Stomach smooth muscle (tissue), 2 donors: ENCODE results near the gene LBH.
A peak's percentile ranks its signal among the peaks of the same experiment; 100 is the strongest.

Source experiments
- H3K27ac ChIP-seq: one replicate; pipeline ENCODE4 v1.7.0; 2013; ENCODE audit warnings: mild to moderate bottlenecking, low read length, inconsistent platforms
- H3K27me3 ChIP-seq, 2 donors: one replicate each; pipeline ENCODE4 v1.7.0; 2013; ENCODE audit warnings: low read length in 2 of 2; ENCODE audit not compliant: insufficient read depth in 2 of 2, control insufficient read depth in 1 of 2
- H3K36me3 ChIP-seq, 2 donors: one replicate each; pipeline ENCODE4 v1.7.0; 2013; ENCODE audit warnings: low read length in 2 of 2; ENCODE audit not compliant: control insufficient read depth in 2 of 2, insufficient read depth in 2 of 2
- H3K4me1 ChIP-seq: one replicate; pipeline ENCODE4 v1.7.0; 2013; ENCODE audit warnings: low read length; ENCODE audit not compliant: control insufficient read depth, insufficient read depth
- H3K4me3 ChIP-seq, 2 donors: one replicate each; pipeline ENCODE4 v1.7.0; 2013; ENCODE audit warnings: low read length in 2 of 2
- H3K9ac ChIP-seq, 2 donors: one replicate each; pipeline ENCODE4 v1.7.0; 2013; ENCODE audit warnings: low read length in 2 of 2, mild to moderate bottlenecking in 1 of 2
- H3K9me3 ChIP-seq, 2 donors: one replicate each; pipeline ENCODE4 v1.7.0; 2013; ENCODE audit warnings: low read length in 2 of 2; ENCODE audit not compliant: control insufficient read depth in 2 of 2
- donor health status: healthy.
- donor health status: Pancreatic carcinoma.

The LBH gene

DNA sequence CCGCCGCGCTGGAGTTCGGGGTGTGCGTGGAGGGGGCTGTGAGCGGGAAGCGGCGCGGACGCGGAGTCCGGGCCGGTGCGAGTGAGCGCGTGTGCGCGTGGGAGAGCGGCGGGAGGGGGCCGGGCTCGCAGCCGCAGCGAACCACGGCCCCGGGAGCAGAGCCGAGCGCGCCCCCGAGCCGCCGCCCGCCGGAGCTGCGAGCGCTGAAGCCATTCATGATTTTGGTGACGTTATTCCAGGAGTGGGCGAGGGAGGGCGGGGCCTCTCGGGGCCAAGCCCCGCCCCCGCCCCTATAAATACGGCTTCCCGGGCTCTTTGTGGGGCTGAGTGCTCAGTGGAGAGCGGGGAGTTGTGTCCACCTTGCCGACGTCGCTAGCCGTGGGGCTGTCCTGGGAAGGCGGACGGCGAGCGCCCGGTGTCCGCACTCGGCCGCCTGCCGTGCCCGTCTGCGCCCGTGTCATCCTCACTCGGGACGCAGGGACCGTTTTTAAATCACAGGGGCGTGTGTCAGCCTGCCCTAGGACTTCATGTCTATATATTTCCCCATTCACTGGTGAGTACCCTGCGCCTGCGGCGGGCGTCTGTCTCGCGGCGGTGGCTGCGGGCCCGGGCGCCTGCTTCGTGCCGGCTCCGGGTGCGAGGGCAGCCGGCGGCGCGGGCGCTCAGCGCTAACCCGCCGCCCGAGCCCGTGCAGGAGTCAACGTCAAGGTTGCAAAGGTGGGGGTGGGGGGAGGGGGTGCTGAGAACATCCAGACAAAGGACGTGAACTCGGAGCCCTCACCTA is at the start of gene LBH:
TSS of gene LBH (plus strand) at position 323 of the 784 bp plus-strand sequence. CDS start at position 528, 205 bp downstream.
- Histone ChIP-seq H3K4me3 (peak within 1 kb of the TSS; percentile 76 to 86), H3K4me1 (peaks cover 41% of the 10 kb centered on the region), H3K27me3 (no peaks in the 10 kb centered on the region), H3K9ac (peak within 1 kb of the TSS; percentile 80 to 81), H3K27ac (peak within 1 kb of the TSS; percentile 77), H3K9me3 (no peaks in the 10 kb centered on the region), H3K36me3 (peaks cover 0 to 11% of the 10 kb centered on the region in 2 donors)

DNA sequence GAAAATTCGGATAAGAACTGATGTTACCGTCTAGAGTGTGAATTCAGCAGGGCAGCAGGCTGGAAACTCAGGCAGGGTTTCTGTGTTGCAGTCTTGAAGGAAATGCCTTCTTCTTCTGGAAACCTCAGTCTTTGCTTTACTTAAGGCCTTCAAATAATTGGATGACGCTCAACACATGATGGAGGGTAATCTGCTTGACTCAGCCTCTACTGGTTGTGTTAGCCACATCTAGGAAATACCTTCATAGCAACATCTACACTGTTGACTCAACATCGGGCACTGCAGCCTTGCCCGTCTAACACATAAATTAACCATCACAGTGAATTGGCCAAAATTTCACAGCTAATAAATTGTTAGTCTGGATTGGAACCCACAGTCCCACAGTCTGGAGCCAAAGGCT is 47.3 kb upstream of the LBH start:
- Histone ChIP-seq H3K4me3 (no peak overlapping the region), H3K9me3 (no peaks in the 10 kb centered on the region), H3K36me3 (no peaks in the 10 kb centered on the region), H3K27ac (no peak overlapping the region), H3K27me3 (peaks cover 0 to 2% of the 10 kb centered on the region in 2 donors), H3K9ac (no peak overlapping the region), H3K4me1 (peaks cover 3% of the 10 kb centered on the region)

DNA sequence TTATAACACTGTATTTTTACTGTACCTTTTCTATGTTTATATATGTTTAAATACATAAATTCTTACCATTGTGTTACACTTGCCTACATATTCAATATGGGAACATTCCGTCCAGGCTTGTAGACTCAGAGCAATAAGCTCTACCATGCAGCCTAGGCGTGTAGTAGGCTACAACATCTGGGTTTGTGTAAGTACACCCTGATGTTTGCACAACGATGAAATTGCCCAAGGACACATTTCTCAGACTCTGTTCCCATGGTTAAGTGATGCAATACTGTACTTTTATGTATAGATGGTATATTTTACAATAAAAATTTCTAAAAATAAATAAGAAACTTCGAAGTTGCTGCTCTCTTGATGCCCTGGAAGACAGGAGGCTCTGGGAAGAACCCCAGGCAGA is 46.2 kb upstream of the LBH start:
- no peaks in the 10 kb centered on the region for H3K4me1 ChIP-seq
- H3K27ac ChIP-seq, result no peak overlapping the region
- no peaks in the 10 kb centered on the region for H3K27me3 ChIP-seq
- no peak overlapping the region for H3K9ac ChIP-seq
- H3K4me3 ChIP-seq, result no peak overlapping the region
- no peaks in the 10 kb centered on the region for H3K36me3 ChIP-seq
- no peaks in the 10 kb centered on the region for H3K9me3 ChIP-seq

DNA sequence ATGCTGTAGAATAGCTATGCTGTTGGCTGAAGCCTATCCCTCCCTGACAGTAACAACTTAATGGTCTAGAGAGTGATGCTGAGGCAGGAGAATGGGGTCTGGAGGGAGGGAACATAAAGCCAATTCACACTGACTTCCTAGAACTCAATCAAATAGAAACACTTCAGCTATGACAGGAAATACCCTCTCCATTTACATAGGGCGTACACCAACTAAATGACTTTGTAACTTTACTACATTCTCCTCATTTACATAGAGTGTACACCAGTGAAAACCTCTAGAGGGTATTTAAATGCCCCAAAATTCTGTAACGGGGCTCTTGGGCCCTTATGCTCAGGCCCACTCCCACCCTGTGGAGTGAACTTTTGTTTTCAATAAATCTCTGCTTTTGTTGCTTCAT is 43.0 kb upstream of the LBH start:
- no peaks in the 10 kb centered on the region for H3K4me1 ChIP-seq

DNA sequence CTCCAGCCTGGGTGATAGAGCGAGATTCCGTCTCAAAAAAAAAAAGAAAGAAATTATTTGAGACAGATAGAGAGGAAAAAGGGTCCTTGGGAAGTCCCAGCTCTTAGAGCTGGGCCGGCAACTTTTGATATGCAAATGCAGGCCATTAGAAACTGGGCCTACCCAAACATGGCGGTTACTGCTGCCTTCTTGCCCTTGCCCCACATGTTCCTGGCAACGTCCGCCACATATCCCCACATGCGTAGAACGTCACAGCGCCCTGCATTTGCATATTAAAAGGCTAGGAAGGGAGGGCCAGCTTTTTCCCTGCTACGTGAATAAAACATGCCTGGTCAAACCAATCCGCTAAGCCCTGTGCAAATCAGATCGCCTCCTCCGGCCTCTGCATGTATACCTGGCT is 40.7 kb upstream of the LBH start:
- no peaks in the 10 kb centered on the region for H3K9me3 ChIP-seq
- no peaks in the 10 kb centered on the region for H3K4me1 ChIP-seq
- H3K27ac ChIP-seq, result no peak overlapping the region
- H3K9ac ChIP-seq, result no peak overlapping the region
- H3K4me3 ChIP-seq, result no peak overlapping the region
- H3K36me3 ChIP-seq, result no peaks in the 10 kb centered on the region
- no peaks in the 10 kb centered on the region for H3K27me3 ChIP-seq

More for the DNA sequence above, 43.0 kb upstream of the LBH start:
- no peak overlapping the region for H3K27ac ChIP-seq
- H3K4me3 ChIP-seq, result no peak overlapping the region
- no peaks in the 10 kb centered on the region for H3K36me3 ChIP-seq
- H3K9ac ChIP-seq, result no peak overlapping the region
- no peaks in the 10 kb centered on the region for H3K27me3 ChIP-seq
- no peaks in the 10 kb centered on the region for H3K9me3 ChIP-seq

DNA sequence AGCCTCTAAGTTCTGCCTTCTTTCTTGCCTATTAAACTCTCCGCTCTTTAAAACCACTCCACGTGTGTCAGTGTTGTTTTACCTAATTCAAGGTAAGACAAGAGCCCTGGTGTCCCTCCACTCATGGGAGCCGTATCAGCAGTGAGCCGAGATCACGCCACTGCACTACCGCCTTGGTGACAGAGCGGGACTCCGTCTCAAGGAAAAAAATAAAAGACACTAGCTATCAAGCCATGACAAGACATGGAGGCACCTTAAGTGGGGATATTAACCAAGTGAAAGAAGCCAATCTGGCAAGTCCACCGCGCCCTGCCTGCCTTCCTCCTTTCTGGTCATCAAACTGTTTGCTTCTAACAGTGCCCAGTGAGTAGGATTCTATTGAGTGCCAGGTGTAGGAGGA is 40.2 kb upstream of the LBH start:
- Histone ChIP-seq H3K27ac (no peak overlapping the region), H3K27me3 (no peaks in the 10 kb centered on the region), H3K4me1 (no peaks in the 10 kb centered on the region), H3K4me3 (no peak overlapping the region), H3K9me3 (no peaks in the 10 kb centered on the region), H3K36me3 (no peaks in the 10 kb centered on the region), H3K9ac (no peak overlapping the region)

DNA sequence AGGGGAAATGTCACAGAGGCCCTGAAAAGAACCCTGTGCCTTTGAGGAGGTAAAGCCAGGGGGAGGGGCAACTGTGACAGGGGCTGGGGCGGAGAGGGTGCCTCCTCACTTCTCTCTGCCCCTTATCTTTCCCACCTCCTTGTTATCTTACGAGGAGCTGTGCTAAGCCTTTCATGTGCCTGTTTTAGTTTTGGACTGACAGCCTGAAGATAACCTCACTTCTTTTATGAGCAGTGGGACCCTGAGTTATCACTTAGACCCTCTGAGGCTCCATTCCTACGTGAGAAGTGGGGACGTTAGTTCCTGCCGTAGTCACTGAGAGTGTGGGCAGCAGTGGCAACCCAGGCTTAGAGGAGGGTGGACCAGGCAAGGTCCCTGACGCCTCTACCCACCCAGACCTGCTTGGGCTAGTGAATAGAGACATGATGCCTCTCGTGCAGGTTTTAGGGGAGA is 39.5 kb upstream of the LBH start:
- Histone ChIP-seq H3K9me3 (no peaks in the 10 kb centered on the region), H3K36me3 (no peaks in the 10 kb centered on the region), H3K4me3 (no peak overlapping the region), H3K27ac (no peak overlapping the region), H3K27me3 (no peaks in the 10 kb centered on the region), H3K4me1 (no peaks in the 10 kb centered on the region), H3K9ac (no peak overlapping the region)

DNA sequence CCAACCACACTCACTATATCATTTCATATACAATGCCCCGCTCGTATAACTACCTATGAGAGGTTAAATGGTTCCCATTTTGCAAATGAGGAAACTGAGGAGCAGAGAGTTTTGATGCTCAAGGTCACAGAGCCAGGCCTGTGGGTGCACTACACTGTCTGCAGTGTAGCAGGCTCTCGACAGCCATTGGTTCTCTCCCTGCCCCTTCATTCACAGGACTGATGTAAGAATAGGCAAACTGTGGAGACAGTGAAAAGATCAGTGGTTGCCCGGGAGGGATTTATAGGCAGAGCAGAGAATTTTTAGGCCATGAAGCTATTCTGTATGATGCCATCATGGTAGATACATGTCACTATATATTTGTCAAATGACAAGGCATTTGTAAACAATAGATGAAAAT is 39.0 kb upstream of the LBH start:
- H3K4me1 ChIP-seq, result no peaks in the 10 kb centered on the region
- H3K27ac ChIP-seq, result no peak overlapping the region
- H3K27me3 ChIP-seq, result no peaks in the 10 kb centered on the region
- no peaks in the 10 kb centered on the region for H3K36me3 ChIP-seq
- H3K9ac ChIP-seq, result no peak overlapping the region
- no peaks in the 10 kb centered on the region for H3K9me3 ChIP-seq
- no peak overlapping the region for H3K4me3 ChIP-seq

DNA sequence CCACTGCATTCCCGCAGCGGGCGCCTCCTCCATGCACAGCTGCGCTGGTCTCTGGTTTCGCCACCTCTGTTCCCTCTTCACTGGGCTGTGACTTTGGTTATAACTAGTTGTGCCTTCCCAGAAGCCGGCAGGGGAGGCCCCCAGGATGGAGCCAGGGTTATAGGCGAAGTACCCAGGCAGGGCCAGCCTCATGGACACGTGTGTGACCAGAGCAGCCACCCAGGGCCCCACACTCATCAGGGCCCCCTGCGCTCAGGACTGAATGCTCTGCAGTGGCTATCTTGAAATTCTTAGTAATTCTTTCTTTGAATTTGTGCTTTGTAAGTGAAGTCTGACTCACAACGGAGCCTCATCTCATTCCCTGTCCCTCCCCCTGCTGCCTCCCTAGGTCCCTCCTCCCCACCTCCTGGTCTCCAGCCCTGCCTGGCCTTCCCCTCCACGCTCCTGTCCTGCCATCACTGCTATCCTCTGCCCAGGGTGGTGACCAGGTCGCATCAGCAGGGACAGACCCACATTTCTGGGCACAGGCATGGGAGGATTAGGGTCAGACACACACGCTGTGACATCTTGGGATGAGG is 38.1 kb upstream of the LBH start:
- Histone ChIP-seq H3K27ac (no peak overlapping the region), H3K27me3 (no peaks in the 10 kb centered on the region), H3K4me3 (no peak overlapping the region), H3K9me3 (no peaks in the 10 kb centered on the region), H3K9ac (no peak overlapping the region), H3K36me3 (no peaks in the 10 kb centered on the region), H3K4me1 (no peaks in the 10 kb centered on the region)

DNA sequence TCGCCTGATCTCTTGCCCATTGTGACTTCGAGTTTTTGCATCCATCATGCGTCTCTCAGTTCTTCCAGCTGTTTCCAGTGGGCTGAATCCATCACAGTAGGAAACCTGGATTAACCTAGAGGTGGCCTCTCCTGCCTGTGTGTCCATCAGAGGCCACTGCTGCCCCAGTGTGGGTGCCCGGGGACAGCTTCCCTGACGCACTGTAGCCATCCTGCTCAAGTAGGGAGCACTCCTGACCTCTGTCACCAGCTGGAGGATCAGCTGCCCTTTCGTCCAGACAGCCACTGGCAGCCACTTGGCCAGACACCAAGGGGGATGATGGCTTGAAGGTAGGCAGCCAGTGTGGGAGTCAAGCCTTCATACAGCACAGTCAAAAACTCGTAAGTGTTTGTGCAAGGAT is 36.9 kb upstream of the LBH start:
- H3K4me3 ChIP-seq, result no peak overlapping the region
- H3K9ac ChIP-seq, result no peak overlapping the region
- no peaks in the 10 kb centered on the region for H3K27me3 ChIP-seq
- H3K4me1 ChIP-seq, result no peaks in the 10 kb centered on the region
- no peaks in the 10 kb centered on the region for H3K9me3 ChIP-seq
- no peaks in the 10 kb centered on the region for H3K36me3 ChIP-seq
- H3K27ac ChIP-seq, result no peak overlapping the region

DNA sequence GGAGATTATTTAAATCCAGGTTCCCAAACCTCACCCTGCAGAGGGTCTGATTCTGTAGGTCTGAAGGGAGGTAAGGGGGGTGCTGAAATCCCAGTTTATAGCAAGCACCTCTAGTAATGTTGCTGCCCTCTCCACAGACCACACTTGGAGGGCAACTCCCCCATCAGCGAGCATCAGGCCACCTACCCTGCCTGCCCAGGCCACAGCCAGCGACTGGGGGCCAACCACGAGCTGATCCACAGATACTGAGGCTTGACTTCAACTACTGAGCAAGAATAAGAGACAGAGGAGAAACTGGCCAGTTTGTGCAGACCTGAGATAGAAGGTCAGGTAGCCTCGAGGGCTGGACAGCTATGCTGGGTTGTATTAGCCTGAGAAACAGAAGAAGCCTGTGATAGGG is 36.3 kb upstream of the LBH start:
- Histone ChIP-seq H3K36me3 (no peaks in the 10 kb centered on the region), H3K4me1 (no peaks in the 10 kb centered on the region), H3K4me3 (no peak overlapping the region)

More for the DNA sequence above, 36.3 kb upstream of the LBH start:
- Histone ChIP-seq H3K27me3 (no peaks in the 10 kb centered on the region), H3K27ac (no peak overlapping the region), H3K9me3 (no peaks in the 10 kb centered on the region), H3K9ac (no peak overlapping the region)
